HG03520 (cell line): ENCODE data around the gene PDIA5.
"Not testable (repeated sequence)": the region's sequence is repeated elsewhere in the genome, so short reads cannot be mapped to it uniquely, and the experiment has no call there.

Source experiments
- ATAC-seq: cut with Tn5 transposase; IDR thresholded peaks from one replicate; pipeline ENCODE4 v1.9.1; 2021; ENCODE audit warnings: mild to moderate bottlenecking, moderate library complexity; ENCODE audit not compliant: unreplicated experiment

PDIA5 gene

DNA sequence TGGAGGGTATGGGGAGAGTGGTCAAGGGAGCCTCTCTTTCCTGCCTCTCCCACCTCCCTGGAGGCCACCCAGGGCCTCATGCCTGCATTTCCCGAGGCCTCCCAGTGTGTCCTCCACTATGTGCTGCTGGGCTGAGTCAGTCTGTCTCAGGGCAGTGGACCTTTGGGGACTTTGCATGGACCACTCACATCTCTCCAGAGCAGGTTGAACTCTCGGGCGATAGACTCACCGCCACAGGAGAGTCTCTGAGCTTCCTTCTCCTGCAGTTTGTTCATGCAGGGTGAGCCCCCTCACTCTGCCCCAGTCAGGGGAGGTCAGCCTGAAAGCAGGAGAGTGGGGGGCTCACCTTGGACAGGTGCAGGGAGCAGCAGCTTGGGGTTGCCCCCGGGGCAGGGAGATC lies 74.5 kb downstream of the PDIA5 start:
- no peak for ATAC-seq

DNA sequence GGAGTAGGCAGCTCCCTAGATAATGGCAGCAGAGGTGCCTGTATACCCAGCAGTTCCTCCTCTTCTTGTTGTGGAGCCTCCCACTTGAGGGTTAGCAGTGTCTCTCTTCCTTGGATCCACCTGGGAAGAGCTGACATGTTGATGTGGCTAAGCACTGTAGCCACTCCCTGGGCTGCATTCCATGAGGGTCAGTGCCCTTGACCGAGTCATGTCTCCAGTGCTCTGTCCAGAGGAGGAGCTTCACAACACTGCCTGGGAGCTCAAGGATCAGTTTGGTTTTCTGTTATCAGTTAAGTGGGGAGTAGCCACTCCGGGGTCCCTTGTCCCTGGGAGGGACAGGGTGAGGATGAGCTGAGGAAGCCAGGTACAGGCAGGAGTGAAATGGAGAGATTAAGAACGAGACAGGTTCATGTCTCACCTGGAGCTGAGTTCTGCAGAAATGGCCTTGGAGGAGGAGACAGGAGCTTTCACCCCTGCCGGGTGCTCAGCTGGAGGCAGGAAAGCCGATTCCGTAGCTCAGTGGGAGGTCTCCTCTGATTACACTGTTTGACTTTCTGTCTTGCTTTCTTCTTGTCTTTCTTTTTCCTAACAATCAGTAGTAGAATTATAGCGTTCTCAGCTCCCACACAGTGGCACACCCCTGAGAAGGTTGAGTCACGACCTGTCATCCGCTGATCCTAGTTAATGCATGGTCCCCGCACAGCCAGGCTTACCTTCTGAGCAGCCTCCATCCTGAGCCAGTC lies 77.0 kb downstream of the PDIA5 start:
- ATAC-seq: no peak

DNA sequence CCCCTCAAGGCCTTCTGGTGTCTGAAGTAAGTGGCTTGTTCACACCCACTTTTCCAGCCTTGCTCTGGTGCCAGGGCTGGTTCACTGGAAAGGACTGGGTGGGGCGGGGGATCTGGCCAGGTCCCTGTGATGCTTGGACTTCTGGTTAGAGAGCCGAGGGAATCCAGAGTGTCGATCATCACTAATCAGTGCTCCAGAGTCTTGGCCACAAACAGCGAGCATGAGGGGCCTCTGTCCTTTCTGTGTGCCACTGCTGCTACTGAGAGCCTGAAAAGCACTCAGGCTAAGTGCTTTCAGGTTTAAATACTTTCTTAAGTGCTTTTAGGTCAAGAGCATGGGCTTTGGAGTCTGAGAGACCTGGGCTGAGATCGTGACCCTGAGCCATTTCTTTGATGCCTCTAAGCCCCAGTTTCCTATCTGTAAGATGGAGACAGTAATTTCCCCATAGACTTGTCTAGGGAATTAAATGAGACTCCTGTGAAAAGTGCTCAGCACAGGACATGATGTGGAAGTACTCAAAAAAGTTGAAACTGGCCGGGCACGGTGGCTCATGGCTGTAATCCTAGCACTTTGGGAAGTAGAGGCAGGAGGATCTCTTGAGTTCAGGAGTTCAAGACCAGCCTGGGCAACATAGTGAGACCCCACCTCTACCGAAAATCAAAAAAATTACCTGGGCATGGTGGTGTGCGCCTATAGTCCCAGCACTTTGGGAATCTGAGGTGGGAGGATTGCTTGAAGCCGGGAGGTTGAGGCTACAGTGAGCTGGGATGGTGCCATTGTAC lies 81.1 kb downstream of the PDIA5 start:
- no peak for ATAC-seq

DNA sequence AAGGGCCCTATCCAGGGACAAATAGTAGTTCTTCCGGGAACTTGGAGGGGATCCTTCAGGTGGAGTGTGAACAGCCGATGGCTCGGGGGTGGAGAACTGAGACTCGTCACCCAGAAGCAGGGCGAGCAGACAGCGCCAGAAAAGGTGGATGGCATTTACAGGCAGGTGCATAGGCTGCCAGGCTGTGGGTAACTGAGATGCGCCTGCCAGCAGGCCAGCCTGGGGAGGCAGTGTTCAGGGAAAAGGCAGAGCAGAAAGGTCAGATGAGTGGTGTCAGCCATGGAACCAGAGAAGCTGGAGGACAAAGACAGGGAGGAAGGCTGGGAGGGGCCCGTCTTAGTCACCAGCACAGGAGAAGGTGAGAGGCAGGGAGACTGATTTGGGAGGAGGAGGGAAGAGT lies 81.9 kb downstream of the PDIA5 start:
- ATAC-seq: no peak

DNA sequence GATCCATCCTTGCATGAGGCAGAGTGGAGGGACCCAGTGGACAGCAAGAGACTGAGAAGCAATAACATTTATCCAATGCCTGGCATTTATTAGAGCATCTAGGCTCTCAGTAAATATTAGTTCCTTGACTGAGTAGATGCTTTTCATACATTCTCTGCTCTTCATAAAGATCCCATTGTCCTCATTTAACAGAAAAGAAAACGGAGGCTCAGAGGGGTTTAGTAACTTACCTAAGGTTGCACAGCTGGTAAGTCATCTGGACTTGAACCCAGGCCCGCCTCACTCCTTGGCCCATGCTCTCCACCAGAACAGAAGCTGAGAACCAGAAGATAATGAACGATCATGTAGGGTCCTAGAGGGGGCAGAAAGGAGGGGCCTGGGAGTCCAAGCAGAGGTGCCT lies 82.7 kb downstream of the PDIA5 start:
- ATAC-seq: no peak

DNA sequence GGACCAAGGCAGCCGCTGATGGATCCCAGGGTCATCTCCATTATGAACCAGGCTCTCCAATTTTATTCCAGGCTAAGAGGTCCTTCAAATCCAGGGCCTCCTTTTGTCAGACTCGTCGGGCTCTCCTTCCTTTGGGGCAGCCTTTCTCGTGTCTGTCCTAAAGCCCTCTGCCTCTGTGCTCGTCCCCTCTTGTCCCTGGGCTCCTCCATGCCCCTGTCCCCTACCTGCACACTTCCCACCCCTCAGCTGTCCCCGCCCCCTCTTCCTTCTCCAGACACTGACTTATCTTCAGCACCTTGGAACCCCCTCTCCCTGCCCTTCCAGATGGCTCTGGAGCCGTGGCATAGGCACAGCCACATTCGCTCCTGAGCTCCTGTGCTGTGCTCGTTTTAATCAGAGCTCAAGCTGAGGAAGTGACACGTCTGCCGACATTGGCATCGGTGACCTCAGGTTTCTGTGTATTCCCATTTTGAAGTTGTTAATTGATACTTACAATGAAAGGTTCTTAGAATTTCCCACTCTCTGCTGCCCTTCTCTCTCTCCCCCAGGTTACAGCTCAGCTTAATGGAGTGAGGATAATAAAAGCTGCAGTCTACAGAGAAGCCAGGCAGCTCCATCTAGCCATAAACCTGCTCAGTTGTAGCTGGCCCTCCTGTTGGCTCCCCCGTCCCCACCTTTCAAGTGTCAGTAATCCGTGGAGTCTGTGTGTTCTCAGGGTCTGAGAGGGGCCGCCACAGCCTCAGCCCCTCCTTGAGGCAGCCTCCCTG lies 83.8 kb downstream of the PDIA5 start:
- ATAC-seq: no peak

DNA sequence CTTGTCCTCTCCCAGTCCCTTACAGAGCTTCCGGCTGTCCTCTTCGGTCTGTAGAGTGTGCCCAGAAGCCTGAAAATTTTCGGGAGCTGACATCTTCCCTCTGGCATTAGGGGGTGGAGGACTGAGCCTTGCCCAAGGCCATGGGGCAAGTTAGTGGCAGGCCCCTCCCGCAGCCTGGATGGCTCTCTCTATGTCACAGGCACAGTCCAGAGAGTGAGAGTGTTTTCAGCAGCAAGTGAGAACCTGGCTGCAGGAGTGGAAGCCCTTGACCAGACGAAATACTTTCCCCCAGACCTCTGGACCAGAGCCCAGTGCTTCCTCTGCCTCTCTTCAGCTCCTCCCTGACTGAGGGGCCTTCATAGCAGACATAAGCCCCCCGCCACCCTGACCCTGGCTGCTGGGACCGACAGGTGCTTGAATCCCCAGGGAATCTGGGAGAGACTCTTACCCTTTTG lies 84.5 kb downstream of the PDIA5 start:
- ATAC-seq: no peak

DNA sequence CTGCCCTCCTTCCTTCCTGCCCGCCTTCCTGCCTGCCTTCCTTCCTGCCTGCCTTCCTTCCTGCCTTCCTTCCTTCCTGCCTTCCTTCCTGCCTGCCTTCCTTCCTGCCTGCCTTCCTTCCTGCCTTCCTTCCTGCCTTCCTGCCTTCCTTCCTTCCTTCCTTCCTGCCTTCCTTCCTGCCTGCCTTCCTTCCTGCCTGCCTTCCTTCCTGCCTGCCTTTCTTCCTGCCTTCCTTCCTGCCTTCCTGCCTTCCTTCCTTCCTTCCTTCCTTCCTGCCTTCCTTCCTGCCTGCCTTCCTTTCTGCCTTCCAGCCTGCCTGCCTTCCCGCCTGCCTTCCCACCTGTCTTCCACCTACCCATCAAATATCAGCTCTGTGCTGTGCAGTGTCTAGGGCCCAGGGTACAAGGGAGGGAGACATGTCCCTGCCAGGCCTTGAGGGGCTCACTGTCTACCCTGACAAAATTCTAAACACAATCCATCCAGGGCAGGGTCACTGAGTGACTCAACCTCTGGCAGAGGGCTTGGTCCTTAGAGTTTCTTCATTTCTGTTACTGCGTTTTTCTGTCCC lies 85.1 kb downstream of the PDIA5 start:
- not testable (repeated sequence) for ATAC-seq

DNA sequence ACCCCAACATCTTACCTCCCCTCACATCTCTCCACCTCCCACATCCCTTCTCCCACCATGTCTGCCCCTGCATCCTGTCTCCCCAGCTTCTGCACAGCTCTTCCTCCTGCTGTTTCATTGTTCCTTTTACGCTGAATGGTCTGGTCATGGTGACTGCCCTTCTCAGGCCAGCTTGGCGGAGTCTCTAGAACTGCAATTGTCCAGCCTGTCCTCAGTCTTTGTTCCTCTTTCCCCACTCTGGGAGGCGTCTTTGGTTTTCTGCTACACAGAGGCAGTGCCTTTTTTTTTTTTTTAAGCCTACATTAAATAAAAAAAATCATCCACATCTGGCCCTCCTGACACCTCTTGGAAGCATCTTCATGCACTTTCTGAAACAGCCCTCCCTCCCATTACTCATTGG lies 85.9 kb downstream of the PDIA5 start:
- ATAC-seq: no peak

DNA sequence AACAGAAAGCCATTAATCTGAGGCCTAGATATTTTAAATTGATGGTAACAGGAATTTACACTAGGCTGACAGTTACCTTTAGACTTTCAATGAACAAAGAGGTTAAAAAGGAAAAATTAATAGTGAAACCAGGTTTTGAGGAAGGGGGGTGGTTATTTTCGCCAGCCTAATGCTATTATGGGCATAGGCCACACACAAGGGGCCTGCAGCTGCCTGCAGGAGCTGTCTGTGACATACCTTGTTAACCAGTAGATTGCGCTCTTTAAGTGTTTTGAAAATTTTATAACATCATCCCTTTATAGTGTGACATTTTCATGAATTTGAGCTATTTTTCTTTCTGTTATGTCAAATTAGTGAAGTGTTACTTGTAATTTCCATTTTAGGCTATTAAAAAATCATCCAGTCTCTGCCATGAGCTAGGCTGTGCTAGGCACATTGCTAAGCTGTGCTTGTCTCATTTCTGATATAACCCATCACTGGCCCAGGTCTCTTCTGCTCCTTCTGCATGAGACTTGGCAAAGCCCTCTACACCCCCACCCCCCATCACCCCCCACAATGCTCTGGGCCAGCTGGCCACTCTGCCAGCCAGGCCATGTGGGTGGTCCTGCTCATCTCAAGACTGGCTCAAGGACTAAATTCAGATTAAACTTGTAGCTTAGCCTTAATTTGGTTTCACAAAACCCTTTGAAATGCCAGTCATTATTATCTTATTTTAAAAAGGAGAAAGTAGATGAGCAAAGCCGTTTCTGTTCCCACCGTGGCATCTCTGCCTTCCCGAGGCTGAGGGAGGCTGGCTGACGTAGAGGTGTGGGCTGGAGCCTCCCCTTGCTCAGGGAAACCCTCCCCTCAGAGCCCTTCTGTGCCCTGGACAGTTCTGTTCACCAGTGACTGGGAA lies 86.5 kb downstream of the PDIA5 start:
- no peak for ATAC-seq

DNA sequence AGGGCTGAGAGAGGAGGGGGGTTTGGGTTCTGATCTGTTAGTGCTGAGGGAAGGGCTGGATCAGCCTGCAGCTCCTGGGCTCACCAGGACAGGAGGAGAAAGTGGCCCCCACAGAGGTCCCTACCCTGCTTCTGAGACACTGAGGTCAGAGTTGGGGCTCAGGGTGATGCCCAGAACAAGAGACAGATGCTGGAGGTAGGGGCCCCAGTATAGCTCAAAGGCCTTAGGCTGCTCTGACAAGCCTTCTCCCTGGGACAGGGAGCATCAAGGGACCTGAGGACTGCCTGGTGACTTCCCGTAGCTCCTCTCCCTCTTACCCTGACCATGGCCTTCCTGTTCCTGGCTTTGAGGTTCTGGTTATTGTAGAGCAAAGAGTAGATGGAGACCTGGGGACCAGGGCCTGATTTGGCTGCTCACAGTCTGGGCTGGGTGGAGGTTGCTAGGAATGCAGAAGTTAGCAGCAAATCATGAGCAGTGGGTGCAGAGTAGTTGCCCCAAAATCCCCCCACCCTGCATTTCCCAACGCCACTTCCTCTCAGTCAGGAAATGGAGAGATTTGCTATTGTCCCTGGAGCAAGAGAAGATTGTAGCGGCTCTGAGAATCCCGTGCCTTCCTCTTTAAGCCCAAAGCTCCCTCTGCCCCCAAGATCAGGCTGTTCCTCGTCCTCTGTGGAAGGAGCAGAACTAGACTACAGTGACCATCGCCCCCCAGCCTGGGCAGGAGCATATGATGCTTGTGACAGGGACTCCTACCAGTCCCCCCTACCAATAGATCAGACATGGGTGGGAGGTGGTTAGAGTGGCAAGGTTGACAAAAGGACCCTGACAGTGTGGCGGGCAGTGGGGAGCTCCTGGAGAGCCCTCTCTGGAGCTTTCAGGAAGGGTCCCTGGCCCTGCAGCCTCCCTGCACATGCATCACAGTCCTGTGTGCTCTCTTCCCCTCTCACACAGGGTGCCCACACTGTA lies 87.5 kb downstream of the PDIA5 start:
- no peak for ATAC-seq

DNA sequence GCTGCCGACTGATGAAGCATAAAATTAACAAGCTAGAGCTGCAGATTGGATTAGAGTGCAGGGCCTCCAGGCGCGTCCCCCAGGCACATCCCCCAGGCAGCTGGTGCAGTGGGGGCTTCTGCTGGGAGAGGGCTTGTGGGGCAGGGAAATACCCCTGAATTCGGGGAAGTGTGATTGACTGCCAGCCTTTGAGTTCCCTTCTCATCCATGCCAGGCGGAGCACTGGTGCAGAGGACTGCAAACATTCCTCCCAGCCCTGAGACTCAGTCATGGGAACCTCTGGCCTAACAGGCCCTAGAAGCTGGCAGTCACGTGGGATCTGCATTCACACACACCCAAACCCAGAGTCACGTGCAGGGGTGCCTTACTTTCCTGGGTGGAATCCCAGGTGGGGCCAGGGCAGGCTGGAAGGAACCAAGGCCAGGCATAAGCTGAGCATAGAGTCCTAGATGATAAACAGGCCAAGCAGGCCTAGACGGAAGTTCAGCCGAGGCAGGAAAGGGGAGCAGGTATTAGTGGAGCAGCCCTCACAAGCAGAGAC lies 88.7 kb downstream of the PDIA5 start:
- ATAC-seq: no peak

DNA sequence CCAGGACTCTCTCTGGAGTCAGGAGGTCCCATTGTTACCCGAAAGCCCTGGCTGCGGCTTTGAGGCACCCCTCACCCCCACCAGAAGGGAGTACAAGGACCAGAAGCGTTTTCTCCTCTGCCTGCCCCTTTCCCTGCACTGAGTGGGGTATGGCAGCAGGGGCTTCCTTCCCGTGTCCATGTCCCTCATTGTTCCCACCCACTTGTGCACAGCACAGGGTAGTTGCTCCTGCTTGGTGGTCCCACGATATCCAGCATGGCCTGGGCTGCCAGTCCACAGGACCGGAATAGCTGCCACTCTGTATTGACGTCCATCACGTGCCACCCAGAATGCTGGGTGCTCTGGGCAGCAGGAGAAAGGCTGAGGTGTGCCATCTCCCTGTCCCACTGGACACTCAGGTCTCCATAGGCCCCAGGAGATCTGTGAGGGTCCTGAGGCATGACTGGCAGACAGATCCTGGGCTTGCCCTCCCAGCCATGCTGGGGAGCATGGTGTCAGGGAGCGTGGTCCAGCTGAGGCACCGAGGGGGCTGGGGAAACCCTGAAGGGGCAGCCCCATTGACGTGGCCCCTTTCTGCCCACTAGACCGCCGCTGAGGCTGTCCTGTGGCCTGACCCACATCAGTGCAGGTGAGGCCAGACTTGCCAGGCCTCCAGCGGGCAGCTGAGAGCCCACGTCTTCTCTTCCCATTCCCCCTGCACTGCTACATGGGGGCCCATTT lies 89.6 kb downstream of the PDIA5 start:
- no peak for ATAC-seq

DNA sequence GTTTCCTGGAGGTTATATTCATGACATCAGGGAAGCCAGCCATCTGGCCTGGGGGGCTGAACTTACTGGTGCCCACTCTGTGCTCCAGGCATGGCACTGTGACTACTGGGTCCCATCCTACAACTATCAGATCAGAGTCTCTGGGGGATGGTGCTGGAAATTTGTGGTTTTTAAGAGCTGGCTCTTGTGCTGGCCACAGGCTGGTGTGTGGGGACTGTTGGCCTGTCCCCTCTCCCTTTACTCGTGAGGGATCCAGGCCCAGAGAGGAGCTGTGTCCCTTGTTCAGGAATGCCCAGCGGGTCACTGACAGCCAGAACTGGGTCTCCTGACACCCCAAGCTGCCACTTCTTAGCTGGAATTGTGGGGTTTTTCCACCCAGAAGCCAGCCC lies 90.4 kb downstream of the PDIA5 start:
- no peak for ATAC-seq

DNA sequence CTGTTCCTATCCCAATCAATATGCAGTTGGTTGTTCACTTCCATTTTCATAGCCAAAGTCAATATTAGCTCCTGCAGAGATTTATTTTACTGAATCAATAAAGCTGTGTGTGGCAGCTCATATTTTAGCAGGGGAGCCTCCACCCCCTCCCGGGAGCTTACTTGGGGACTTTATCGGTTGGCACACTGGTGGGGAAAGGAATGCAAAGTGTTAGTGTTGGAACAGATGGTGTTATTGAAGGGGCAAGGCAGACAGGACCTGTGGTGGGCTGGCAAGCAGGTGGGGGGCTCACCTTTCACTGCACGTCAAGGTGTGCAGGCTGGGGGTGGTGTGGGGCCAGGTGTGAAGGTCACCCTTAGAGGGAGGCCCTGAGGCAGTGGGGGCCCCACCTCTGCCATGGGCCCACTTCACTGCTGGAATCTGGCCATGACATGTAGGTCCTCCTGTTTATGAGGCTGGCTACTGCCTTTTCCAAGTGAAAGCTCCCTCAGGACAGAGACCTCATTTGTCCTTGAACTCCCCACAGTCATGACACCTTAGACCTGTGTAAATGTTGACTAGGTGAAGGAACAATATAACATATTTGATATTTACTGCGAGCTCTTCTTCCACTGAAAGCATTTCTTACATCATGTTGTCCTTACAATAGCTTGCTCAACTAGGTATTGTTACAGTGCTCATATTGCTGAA lies 90.9 kb downstream of the PDIA5 start:
- no peak for ATAC-seq

DNA sequence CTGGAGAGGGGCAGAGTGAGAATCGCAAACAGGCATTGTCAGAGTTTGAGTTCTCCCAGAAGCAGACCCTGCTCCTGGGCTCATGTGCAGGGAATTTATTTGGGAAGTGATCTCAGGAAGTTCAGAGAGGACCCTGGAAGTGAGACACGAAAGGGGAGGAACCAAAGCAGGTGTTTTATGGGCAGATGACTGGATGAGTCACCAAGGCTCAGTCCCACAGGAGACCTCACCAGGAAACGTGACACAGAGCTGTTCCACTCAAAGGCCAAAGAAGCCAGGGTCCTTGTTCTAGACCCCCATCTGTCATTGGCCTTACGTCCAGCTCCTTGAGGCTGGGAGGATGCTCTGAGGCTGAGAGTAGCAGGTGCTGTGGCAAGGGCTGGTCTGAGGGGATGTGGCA lies 91.5 kb downstream of the PDIA5 start:
- no peak for ATAC-seq

DNA sequence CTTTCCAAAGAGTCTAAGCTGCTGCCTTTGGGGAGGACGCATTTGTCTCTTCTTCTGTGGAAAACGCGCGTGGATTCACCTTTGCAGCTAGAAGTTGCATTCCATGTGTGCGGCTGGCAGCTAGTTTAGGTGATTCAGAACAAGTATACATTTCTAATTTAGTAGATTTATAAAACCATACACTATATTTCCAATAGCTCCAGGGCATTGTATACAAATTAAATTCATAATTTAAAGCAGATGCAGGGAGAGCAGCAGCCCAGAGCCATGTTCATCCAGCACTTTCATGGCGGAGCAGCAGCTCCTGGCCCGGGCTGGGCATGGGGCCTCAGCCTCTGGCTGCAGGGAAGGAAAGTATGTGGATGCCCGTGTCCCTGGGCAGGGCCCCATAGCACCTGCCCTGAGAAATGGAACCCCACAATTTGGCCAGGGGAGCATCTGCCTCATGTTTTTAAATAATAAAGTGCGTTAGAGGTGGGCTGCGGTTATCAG lies 92.1 kb downstream of the PDIA5 start:
- no peak for ATAC-seq
